HUES6 (cell line): Measurements from ENCODE around the gene CGB3.
A peak's percentile ranks its signal among the peaks of the same experiment; 100 is the strongest.
"Not testable (repeated sequence)": the region's sequence is repeated elsewhere in the genome, so short reads cannot be mapped to it uniquely, and the experiment has no call there.

Source experiments
- H3K27ac ChIP-seq: 2 replicates; pipeline ENCODE4 v1.7.0; 2013; ENCODE audit warnings: low read depth, mild to moderate bottlenecking, low read length, inconsistent platforms
- H3K27me3 ChIP-seq: 2 replicates; pipeline ENCODE4 v1.6.1; 2013; ENCODE audit warnings: low read length; ENCODE audit not compliant: control insufficient read depth, insufficient read depth
- H3K36me3 ChIP-seq: 2 replicates; pipeline ENCODE4 v1.6.1; 2013; ENCODE audit warnings: low read length; ENCODE audit not compliant: control insufficient read depth, insufficient read depth
- H3K4me1 ChIP-seq: 2 replicates; pipeline ENCODE4 v1.6.1; 2013; ENCODE audit warnings: low read length; ENCODE audit not compliant: control insufficient read depth, insufficient read depth
- H3K4me3 ChIP-seq: 2 replicates; pipeline ENCODE4 v1.5.1; 2013; ENCODE audit warnings: low read depth, low read length
- H3K9ac ChIP-seq: one replicate; pipeline ENCODE4 v1.6.1; 2013; ENCODE audit warnings: mild to moderate bottlenecking, low read length
- H3K9me3 ChIP-seq: 2 replicates; pipeline ENCODE4 v1.6.1; 2013; ENCODE audit warnings: low read depth, low read length; ENCODE audit not compliant: control insufficient read depth, insufficient read depth

CGB3 gene

GRCh38 chr19:49024233-49024632, at the start of gene CGB3:
CGB3 (minus strand) TSS chr19:49024333; CDS start chr19:49023971, 362 bp downstream.
- H3K36me3 ChIP-seq, H3K27ac ChIP-seq, H3K4me3 ChIP-seq, H3K9me3 ChIP-seq, H3K9ac ChIP-seq: not testable (repeated sequence)
- H3K27me3 ChIP-seq: peaks cover 23% of the 10 kb centered on the region
- peaks cover 19% of the 10 kb centered on the region for H3K4me1 ChIP-seq

GRCh38 chr19:49071860-49072547, 47.9 kb upstream of the CGB3 start:
- Histone ChIP-seq H3K27ac (no peak overlapping the region), H3K9me3 (0 out of 2 replicates have a peak, but pooled peaks cover 3% of the 10 kb centered on the region), H3K9ac (no peak overlapping the region), H3K27me3 (peaks cover 76% of the 10 kb centered on the region), H3K4me3 (peak overlapping the region; percentile 46; the same call in 1 of the 2 replicates), H3K36me3 (no peaks in the 10 kb centered on the region), H3K4me1 (peaks cover 6% of the 10 kb centered on the region; the same call in 1 of the 2 replicates)

- no peak overlapping the region for H3K4me3 ChIP-seq
- no peaks in the 10 kb centered on the region for H3K36me3 ChIP-seq
- H3K27ac ChIP-seq: no peak overlapping the region
- H3K9ac ChIP-seq: no peak overlapping the region
- H3K4me1 ChIP-seq: peaks cover 16% of the 10 kb centered on the region
- 0 out of 2 replicates have a peak, but pooled peaks cover 3% of the 10 kb centered on the region for H3K9me3 ChIP-seq
- peaks cover 92% of the 10 kb centered on the region for H3K27me3 ChIP-seq
Measured at GRCh38 chr19:49070416-49070815, 46.3 kb upstream of the CGB3 start.

- H3K9me3 ChIP-seq: 0 out of 2 replicates have a peak, but pooled peaks cover 3% of the 10 kb centered on the region
- H3K9ac ChIP-seq: no peak overlapping the region
- no peaks in the 10 kb centered on the region for H3K36me3 ChIP-seq
- peaks cover 25% of the 10 kb centered on the region for H3K4me1 ChIP-seq
- H3K27me3 ChIP-seq: peaks cover 87% of the 10 kb centered on the region
- no peak overlapping the region for H3K4me3 ChIP-seq
- H3K27ac ChIP-seq: no peak overlapping the region
Measured at GRCh38 chr19:49069026-49069425, 44.9 kb upstream of the CGB3 start.

- no peaks in the 10 kb centered on the region for H3K36me3 ChIP-seq
- no peak overlapping the region for H3K27ac ChIP-seq
- peaks cover 25% of the 10 kb centered on the region for H3K4me1 ChIP-seq
- no peak overlapping the region for H3K4me3 ChIP-seq
- 0 out of 2 replicates have a peak, but pooled peaks cover 3% of the 10 kb centered on the region for H3K9me3 ChIP-seq
- H3K27me3 ChIP-seq: peaks cover 73% of the 10 kb centered on the region
- H3K9ac ChIP-seq: no peak overlapping the region
Measured at GRCh38 chr19:49067554-49067953, 43.4 kb upstream of the CGB3 start.

- H3K4me3 ChIP-seq: peak overlapping the region; percentile 58; the same call in 1 of the 2 replicates
- H3K4me1 ChIP-seq: peaks cover 25% of the 10 kb centered on the region
- 0 out of 2 replicates have a peak, but pooled peaks cover 3% of the 10 kb centered on the region for H3K9me3 ChIP-seq
- H3K36me3 ChIP-seq: no peaks in the 10 kb centered on the region
- H3K27ac ChIP-seq: no peak overlapping the region
- no peak overlapping the region for H3K9ac ChIP-seq
- H3K27me3 ChIP-seq: peaks cover 63% of the 10 kb centered on the region
Measured at GRCh38 chr19:49065905-49066512, 41.9 kb upstream of the CGB3 start.

GRCh38 chr19:49064768-49065611, 40.9 kb upstream of the CGB3 start, which contains the start of gene NTF4:
NTF4 (minus strand) TSS chr19:49064818; CDS start chr19:49061997, 2,821 bp downstream.
- peak within 1 kb of the TSS; percentile 58 for H3K4me3 ChIP-seq

GRCh38 chr19:49064029-49064629, 40.0 kb upstream of the CGB3 start:
- Histone ChIP-seq H3K9ac (no peak overlapping the region), H3K36me3 (no peaks in the 10 kb centered on the region), H3K27ac (no peak overlapping the region), H3K9me3 (no peaks in the 10 kb centered on the region), H3K4me3 (peak overlapping the region; percentile 58), H3K4me1 (peaks cover 25% of the 10 kb centered on the region), H3K27me3 (peaks cover 59% of the 10 kb centered on the region)

More at GRCh38 chr19:49064768-49065611, 40.9 kb upstream of the CGB3 start, which contains the start of gene NTF4:
- H3K4me1 ChIP-seq: peaks cover 25% of the 10 kb centered on the region
- peak within 1 kb of the TSS; percentile 7 for H3K9ac ChIP-seq
- no peaks in the 10 kb centered on the region for H3K36me3 ChIP-seq
- H3K9me3 ChIP-seq: no peaks in the 10 kb centered on the region
- peaks cover 60% of the 10 kb centered on the region for H3K27me3 ChIP-seq
- H3K27ac ChIP-seq: no peak within 1 kb of the TSS

GRCh38 chr19:49061445-49061844, 37.3 kb upstream of the CGB3 start:
- Histone ChIP-seq H3K9ac (no peak overlapping the region), H3K4me1 (peaks cover 35% of the 10 kb centered on the region), H3K27me3 (peaks cover 59% of the 10 kb centered on the region), H3K4me3 (no peak overlapping the region), H3K27ac (no peak overlapping the region), H3K36me3 (no peaks in the 10 kb centered on the region), H3K9me3 (no peaks in the 10 kb centered on the region)

GRCh38 chr19:49061000-49061399, 36.9 kb upstream of the CGB3 start:
- Histone ChIP-seq H3K4me3 (no peak overlapping the region), H3K4me1 (peaks cover 34% of the 10 kb centered on the region), H3K9me3 (no peaks in the 10 kb centered on the region), H3K9ac (no peak overlapping the region), H3K27me3 (peaks cover 59% of the 10 kb centered on the region), H3K27ac (no peak overlapping the region), H3K36me3 (no peaks in the 10 kb centered on the region)
